GM21737 (cell line): Measurements from ENCODE around the gene CHRNA4.

Experiments used
- ATAC-seq: cut with Tn5 transposase; IDR thresholded peaks from one replicate; pipeline ENCODE4 v1.9.1; 2021; ENCODE audit warnings: mild to moderate bottlenecking, moderate library complexity; ENCODE audit not compliant: unreplicated experiment

Gene CHRNA4

GRCh38 chr20:63364801-63365585, 3.8 kb upstream of the CHRNA4 start:
- ATAC-seq = no peak

- ATAC-seq = no peak
These were observed 2.9 kb upstream of the CHRNA4 start for GRCh38 chr20:63363981-63364561.

- ATAC-seq = no peak
These were observed 2.1 kb upstream of the CHRNA4 start for GRCh38 chr20:63363013-63363957.

- no peak for ATAC-seq
These were observed 1.4 kb upstream of the CHRNA4 start for GRCh38 chr20:63362436-63363009.

GRCh38 chr20:63361519-63362435, 628 bp upstream of the CHRNA4 start:
- ATAC-seq = no peak

GRCh38 chr20:63359937-63360849, 956 bp downstream of the CHRNA4 start:
- no peak for ATAC-seq

GRCh38 chr20:63359164-63359934, 1.8 kb downstream of the CHRNA4 start:
- ATAC-seq = no peak

GRCh38 chr20:63357921-63358905, 2.9 kb downstream of the CHRNA4 start:
- no peak for ATAC-seq

GRCh38 chr20:63356931-63357879, 3.9 kb downstream of the CHRNA4 start:
- ATAC-seq = no peak

GRCh38 chr20:63356511-63356910, 4.6 kb downstream of the CHRNA4 start:
- no peak for ATAC-seq

- no peak for ATAC-seq
These were observed 5.3 kb downstream of the CHRNA4 start for GRCh38 chr20:63355781-63356295.

GRCh38 chr20:63354636-63355350, 6.4 kb downstream of the CHRNA4 start:
- no peak for ATAC-seq

- ATAC-seq = no peak
These were observed 8.3 kb downstream of the CHRNA4 start for GRCh38 chr20:63352811-63353221.

GRCh38 chr20:63351811-63352591, 9.1 kb downstream of the CHRNA4 start:
- ATAC-seq = no peak
